GM19328 (cell line): ENCODE data around the gene PTPRN2.

ENCODE experiments used
- ATAC-seq: cut with Tn5 transposase; IDR thresholded peaks from one replicate; pipeline ENCODE4 v1.9.1; 2021; ENCODE audit warnings: mild to moderate bottlenecking, moderate library complexity; ENCODE audit not compliant: unreplicated experiment

Gene PTPRN2

GRCh38 chr7:157580324-157580723 is 1007.3 kb downstream of the PTPRN2 start:
- no peak for ATAC-seq

GRCh38 chr7:157579425-157579824 is 1008.2 kb downstream of the PTPRN2 start:
- no peak for ATAC-seq

GRCh38 chr7:157577796-157578339 is 1009.8 kb downstream of the PTPRN2 start:
- ATAC-seq = no peak

- no peak for ATAC-seq
Observed at GRCh38 chr7:157577061-157577460, 1010.6 kb downstream of the PTPRN2 start.

- ATAC-seq = no peak
Observed at GRCh38 chr7:157576415-157576814, 1011.2 kb downstream of the PTPRN2 start.

GRCh38 chr7:157575777-157576176 is 1011.8 kb downstream of the PTPRN2 start:
- ATAC-seq = no peak

GRCh38 chr7:157574914-157575586 is 1012.6 kb downstream of the PTPRN2 start:
- ATAC-seq = no peak

GRCh38 chr7:157574120-157574825 is 1013.4 kb downstream of the PTPRN2 start:
- ATAC-seq = no peak

- no peak for ATAC-seq
Observed at GRCh38 chr7:157573244-157573643, 1014.4 kb downstream of the PTPRN2 start.

- ATAC-seq = no peak
Observed at GRCh38 chr7:157572622-157573021, 1015.0 kb downstream of the PTPRN2 start.

GRCh38 chr7:157570531-157571200 is 1017.0 kb downstream of the PTPRN2 start:
- ATAC-seq = no peak

- ATAC-seq = no peak
Observed at GRCh38 chr7:157569967-157570366, 1017.7 kb downstream of the PTPRN2 start.

GRCh38 chr7:157568770-157569584 is 1018.6 kb downstream of the PTPRN2 start:
- no peak for ATAC-seq

GRCh38 chr7:157568106-157568769 is 1019.4 kb downstream of the PTPRN2 start:
- no peak for ATAC-seq

- ATAC-seq = no peak
Observed at GRCh38 chr7:157567666-157568065, 1020.0 kb downstream of the PTPRN2 start.

- ATAC-seq = no peak
Observed at GRCh38 chr7:157566631-157567006, 1021.0 kb downstream of the PTPRN2 start.

GRCh38 chr7:157565981-157566630 is 1021.5 kb downstream of the PTPRN2 start:
- no peak for ATAC-seq

GRCh38 chr7:157565201-157565626 is 1022.4 kb downstream of the PTPRN2 start:
- ATAC-seq = no peak

GRCh38 chr7:157564517-157565177 is 1023.0 kb downstream of the PTPRN2 start:
- ATAC-seq = no peak
